ENCODE measurements around the gene FSD1L.

FSD1L gene

GRCh38 chr9:105435453-105435852 is 12.4 kb upstream of the FSD1L start:
- DNase-seq (ENCODE audit: low read depth): no peak
- TF ChIP-seq CTCF (conservative IDR thresholded peaks at IDR 0.05; ENCODE audit: control insufficient read depth, insufficient read depth, low read depth, low read length): no peak
- H3K4me3 ChIP-seq (ENCODE audit: control insufficient read depth, low read depth, low read length): no peak overlapping the region

DNA sequence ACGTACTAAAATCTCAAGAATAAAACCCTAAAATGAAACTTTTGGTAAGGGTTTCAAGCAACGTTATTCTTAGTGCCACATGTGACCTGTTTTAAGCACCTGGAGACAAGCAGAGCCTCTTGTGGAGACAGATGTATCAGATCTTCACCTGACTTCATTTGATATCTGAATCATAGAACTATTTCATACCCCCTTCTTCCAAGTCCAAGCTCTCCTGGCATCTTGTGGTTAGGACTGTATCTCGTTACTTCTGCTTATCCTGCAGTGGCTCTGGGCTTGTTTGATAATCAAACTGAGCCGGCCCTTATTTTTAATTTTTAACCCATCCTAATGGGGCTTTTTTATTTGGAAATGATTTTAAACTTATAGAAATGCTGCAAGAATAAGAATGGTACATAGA is 11.1 kb upstream of the FSD1L start:
- H3K4me3 ChIP-seq (ENCODE audit: control insufficient read depth, low read depth, low read length): no peak overlapping the region
- no peak for TF ChIP-seq CTCF (conservative IDR thresholded peaks at IDR 0.05; ENCODE audit: control insufficient read depth, insufficient read depth, low read depth, low read length)
- no peak for DNase-seq (ENCODE audit: low read depth)

- no peak for TF ChIP-seq CTCF (conservative IDR thresholded peaks at IDR 0.05; ENCODE audit: control insufficient read depth, insufficient read depth, low read depth, low read length)
- DNase-seq (ENCODE audit: low read depth): no peak
- no peak overlapping the region for H3K4me3 ChIP-seq (ENCODE audit: control insufficient read depth, low read depth, low read length)
Observed at GRCh38 chr9:105437704-105438103, 10.1 kb upstream of the FSD1L start.

GRCh38 chr9:105438141-105438806 is 9.6 kb upstream of the FSD1L start:
- no peak overlapping the region for H3K4me3 ChIP-seq (ENCODE audit: control insufficient read depth, low read depth, low read length)
- DNase-seq (ENCODE audit: low read depth): peak; percentile 89
- TF ChIP-seq CTCF (conservative IDR thresholded peaks at IDR 0.05; ENCODE audit: control insufficient read depth, insufficient read depth, low read depth, low read length): no peak

DNA sequence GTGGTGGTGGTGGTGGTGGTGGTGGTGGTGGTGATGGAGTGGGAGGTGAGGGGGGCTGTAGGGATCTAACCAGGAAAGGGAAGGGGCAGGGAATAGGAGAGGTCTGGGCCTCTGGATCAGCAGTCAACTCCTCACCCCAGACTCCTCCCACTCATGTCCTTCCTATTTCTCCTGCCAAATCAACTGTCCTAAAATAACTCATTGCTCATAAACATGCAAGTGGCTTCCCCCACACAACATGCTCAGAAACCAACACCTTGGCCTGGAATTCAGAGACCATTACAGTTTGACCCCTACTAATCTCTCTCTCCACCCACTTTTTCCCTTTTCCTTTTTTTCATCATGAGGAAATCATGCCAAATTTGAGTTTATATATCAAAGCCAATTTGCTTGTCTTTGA is 8.4 kb upstream of the FSD1L start:
- no peak overlapping the region for H3K4me3 ChIP-seq (ENCODE audit: control insufficient read depth, low read depth, low read length)
- TF ChIP-seq CTCF (conservative IDR thresholded peaks at IDR 0.05; ENCODE audit: control insufficient read depth, insufficient read depth, low read depth, low read length): no peak
- peak; percentile 53 for DNase-seq (ENCODE audit: low read depth)

DNA sequence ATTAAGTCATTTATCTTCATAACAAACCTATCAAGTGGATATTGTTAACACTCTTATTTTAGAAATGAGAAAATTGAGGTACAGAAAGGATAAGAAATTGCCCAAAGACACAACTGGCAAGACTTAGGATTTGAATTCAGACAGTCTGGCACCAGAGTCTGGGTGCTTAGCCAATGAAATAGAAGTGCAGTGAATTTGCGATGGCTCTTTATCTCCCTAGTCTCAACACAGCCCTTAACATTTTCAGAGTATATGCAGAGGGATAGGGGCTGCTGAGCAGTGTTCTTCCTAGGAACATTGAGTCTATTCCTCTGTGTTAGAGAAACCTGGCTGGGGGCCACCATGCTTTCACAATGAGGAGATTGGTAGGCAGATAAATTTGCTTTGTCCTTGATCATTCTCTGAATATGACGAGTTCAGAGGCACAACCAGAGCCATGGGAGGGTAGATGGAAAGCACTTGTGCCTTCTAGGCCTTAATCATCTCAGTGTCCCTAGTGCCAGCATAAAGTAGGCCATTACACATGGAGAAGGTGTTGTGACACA is 6.1 kb upstream of the FSD1L start:
- no peak overlapping the region for H3K4me3 ChIP-seq (ENCODE audit: control insufficient read depth, low read depth, low read length)
- no peak for TF ChIP-seq CTCF (conservative IDR thresholded peaks at IDR 0.05; ENCODE audit: control insufficient read depth, insufficient read depth, low read depth, low read length)
- no peak for DNase-seq (ENCODE audit: low read depth)
